Head of caudate nucleus (tissue), 42 donors: ENCODE data around the gene MLLT10.
A peak's percentile ranks its signal among the peaks of the same experiment; 100 is the strongest.

ENCODE experiments used
- DNase-seq, 42 donors: peaks; one replicate each; pipeline versions ENCODE4 v3.0.0 to v3.0.0-alpha.2; 2020 to 2021; ENCODE audit warnings: mixed read lengths in 7 of 42
- intact Hi-C: fragments of 100-400 bp; cut with DNase I; formaldehyde crosslinking; loops from one replicate; pipeline ENCODE4 v1.15.0; 2022

The MLLT10 gene

DNA sequence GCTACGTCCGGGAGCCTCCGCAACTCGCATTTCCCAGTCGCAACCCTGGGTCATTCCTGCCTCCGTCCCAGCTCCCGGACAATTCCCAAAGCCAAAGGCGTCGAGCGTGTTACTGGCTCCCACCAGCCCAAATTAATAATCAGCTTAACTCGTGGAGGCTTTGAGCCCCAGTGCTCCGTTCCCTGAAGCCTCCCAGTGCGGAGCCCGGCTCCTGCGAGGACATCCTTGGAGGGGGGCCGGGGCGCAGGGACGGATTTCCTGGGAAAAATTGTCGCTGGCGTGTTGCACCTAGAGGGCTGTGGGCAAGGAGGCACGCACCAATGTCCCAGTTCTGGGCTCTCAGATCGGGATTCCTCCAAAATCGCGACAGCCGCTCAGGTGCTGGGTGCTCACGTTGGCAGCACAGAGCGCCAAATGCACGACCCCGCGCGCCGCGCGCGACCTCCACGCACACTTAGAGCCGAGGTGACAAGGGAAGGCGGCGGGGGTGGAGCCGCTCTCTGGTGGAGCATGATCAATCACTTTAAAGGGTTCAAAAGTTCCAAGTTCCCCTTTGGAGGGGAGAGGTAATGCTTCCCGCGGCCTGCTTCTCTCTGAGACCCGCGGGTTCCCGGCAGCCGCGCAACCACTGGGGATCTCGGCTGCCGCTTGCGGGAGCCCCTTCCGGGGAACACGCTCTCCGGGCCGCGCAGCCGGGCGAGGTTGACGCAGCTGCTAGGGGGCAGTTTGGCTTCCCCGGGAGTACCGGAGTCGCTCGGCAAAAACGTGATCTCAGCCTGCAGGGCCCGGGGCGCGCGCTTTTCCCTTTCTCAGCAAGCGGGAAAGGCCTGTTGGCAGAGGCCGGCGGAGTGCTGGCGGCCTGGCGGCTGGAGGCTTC, 34.1 kb upstream of the MLLT10 start:
- intact Hi-C loops: loop anchor here (5.0 kb wide), 1 partner anchor 232 kb away; no protein-coding TSS in a partner anchor
- DNase-seq: peak in 35 of 42 donors; percentile 27 to 80 (median 59)

DNA sequence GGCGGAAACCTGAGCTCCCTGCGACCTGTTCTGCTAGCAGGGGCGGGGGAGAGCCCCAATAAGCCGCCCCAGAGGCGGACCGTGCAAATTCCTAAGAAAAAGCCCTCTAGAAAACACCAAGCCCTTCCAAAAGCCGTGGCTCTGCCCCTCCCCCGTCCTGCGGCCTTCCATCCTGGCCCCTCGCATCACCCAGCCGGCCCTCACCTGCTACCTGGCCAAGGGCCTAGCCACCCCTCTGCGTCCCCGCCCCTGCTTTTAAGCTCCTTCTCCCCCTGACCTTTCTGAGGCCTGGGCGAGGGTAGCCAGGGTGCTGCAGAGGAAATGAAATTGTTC, 33.5 kb upstream of the MLLT10 start:
- intact Hi-C loops: no loop called here
- DNase-seq: no peak

DNA sequence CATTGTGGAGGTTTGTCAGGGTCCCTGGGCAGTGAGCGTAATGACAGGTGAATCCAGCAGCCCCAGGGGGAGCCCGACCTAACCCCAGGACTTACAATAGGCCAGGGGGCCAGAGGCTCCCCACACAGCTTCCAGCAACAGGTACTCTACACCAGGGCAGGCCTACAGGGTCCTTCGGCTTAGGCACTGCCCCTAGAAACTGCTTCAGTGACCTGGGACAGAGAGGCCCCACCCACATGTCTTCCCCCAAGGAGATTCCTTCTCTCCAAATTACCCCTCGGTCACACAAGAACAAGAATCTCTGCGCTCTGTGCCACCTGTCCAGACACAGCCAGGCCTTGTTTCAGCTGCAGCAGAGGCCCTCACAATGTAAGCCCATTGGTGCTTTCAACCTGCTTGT, 32.9 kb upstream of the MLLT10 start:
- intact Hi-C loops: no loop called here
- DNase-seq: no peak

DNA sequence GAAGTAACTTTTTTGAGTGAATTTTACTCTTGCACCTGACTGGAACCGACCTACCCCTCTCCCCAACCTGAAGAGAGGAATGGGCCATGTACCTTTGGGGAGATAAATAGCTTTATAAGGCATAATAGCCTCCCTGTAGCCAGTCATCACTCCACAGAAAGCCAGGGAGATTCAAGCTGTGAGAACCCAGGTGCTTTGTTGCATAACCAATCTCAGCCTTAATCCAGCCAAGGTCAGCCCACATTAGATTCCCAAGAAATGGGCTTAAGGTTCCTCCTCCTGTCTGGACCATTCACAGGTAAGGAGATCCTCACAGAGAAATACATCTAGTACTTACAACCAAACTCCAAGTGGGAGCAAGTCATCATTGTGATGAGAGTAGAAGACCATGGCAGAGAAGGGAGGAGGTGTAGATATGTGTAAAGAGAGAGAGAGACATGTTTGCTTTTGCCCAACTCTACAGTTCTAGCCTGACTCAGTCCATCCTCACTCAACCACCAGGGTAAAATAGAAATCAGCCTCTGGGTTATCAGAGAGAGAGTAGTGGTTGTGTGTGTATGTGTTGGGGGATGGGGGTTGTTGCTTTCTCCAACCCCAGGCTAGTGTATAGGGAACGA, 32.2 kb upstream of the MLLT10 start:
- DNase-seq: no peak
- intact Hi-C loops: no loop called here

DNA sequence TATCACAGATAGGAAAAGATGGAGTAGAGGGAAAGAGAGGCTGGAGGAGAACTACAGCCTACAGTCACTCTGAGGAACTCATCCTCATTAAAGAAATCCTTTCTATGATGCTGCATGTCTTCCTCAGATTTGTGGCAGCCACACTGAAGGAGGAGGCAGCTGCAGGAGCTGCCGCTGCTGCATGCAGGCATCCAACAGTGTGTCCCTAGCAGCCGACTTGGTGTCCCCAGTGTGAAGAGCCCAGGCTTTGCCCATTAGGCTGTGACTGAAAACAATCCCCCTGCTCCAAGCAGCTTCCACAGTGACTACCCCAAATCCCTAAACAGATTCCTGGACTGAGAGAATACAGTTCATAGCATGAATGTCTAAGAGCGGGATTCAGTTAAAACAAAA, 31.7 kb upstream of the MLLT10 start:
- intact Hi-C loops: no loop called here
- DNase-seq: no peak

DNA sequence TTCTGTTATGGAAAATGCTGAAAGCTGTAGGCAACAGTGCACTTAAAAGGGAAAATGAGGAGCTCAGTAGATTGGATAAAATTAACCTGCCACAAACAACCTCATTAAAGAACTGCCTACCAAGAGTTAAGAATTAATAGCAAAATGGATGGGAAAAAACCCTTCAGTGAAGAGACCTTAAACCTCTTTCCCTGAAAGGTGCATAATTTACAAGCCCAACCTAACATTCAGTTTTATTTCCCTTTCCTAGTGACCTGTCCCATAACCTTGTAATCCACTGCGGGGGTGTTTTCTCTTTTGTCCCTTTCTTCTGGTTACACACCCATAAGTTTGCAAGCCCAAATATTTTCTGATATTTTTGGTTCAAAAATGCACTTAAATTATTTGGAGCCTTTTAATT, 30.5 kb upstream of the MLLT10 start:
- DNase-seq: no peak
- intact Hi-C loops: no loop called here

DNA sequence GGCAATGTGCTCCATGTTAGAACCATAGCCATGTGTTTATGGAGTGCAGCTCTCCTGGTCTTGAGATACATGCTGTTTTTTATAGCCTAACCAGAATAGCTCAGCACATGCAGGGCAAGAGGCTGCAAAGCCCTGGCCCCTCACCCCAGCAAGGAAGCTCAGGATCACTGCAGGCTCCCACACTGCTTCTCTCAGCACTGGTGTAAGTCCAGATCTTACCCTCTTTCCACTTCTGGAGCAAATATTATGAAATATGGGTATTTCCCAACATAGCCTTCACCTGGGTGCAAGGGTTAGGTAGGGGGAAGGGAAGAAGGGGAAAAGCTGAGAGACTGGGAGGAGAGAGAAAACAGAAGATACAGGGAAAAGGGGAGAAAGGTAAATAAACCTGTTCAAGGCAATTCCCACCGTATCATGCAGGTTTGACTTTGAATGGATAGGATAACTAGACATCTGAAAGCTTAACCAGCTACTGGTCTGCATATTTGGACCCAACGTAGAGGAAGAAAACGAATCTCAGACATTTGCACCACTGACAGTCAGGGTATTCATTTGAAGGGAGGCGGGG, 28.2 kb upstream of the MLLT10 start:
- no peak for DNase-seq
- intact Hi-C loops: no loop called here

DNA sequence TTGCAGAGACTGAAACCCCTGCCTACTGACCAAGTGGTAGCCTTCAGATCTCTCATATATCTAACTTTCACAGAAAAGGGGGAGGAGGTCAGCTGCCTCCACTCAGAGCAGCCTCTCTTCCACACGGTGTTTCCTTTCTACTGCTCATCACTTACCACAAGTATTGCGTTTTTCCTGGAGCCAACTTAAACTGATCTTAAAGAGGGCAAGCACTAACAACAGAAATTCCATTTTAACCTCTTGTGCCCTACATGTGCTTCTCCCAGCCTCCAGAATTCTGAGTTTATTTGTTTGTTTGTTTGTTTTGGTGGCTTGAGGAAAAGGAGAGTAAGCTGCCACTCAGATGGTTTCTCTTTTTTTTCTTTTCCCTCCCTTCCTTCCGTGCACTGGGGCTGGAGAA, 27.7 kb upstream of the MLLT10 start:
- no peak for DNase-seq
- intact Hi-C loops: no loop called here

DNA sequence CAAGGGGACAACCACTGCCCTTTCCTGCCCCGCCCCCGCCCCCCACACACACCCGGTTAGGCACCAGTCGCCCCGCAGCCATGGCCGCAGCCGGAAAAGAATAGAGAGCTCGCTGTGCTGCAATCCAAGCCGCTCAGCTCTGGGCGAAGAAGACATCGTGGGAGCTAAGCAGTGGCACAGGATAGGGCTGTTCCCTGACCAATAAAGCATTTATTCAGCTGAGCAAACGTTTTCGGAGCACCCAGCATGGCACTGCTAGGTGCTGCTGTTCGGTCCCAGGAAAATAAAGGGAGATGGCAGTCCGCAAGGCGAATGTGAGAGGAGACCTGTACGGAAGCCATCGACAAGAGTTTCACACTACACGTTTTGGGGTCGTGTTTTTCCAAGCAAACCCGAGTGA, 26.9 kb upstream of the MLLT10 start:
- intact Hi-C loops: no loop called here
- DNase-seq: no peak

DNA sequence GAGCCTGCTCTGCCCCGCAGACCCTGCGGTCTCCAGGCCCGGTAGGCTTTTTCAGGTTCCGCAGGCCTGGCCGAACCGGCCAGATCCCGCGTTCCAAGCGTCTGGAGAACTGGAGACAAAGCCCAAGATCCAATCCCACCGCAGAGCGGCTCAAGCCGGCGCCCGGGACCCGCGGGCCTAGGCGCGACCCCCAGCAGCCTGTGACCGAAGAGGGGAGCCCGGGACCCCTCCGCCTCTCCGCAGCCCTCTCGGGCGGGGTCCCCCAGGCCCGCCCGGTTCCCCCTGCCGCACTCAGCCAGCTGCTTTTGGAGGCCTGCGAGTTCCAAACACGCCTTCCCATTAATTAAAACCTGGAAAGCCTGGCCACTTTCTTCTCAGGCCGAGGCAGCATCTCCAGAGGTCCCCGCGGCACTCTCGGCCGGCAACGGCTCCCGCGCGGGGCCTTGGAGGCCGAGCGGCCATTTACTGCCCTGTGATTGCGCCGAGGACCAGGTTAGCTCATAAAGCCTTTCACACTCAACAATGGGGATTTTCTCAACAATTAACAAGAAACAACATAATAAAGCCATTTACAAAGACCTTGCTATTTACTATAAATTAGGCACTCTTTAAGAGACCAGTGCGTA, 25.2 kb upstream of the MLLT10 start:
- no peak for DNase-seq
- intact Hi-C loops: no loop called here

DNA sequence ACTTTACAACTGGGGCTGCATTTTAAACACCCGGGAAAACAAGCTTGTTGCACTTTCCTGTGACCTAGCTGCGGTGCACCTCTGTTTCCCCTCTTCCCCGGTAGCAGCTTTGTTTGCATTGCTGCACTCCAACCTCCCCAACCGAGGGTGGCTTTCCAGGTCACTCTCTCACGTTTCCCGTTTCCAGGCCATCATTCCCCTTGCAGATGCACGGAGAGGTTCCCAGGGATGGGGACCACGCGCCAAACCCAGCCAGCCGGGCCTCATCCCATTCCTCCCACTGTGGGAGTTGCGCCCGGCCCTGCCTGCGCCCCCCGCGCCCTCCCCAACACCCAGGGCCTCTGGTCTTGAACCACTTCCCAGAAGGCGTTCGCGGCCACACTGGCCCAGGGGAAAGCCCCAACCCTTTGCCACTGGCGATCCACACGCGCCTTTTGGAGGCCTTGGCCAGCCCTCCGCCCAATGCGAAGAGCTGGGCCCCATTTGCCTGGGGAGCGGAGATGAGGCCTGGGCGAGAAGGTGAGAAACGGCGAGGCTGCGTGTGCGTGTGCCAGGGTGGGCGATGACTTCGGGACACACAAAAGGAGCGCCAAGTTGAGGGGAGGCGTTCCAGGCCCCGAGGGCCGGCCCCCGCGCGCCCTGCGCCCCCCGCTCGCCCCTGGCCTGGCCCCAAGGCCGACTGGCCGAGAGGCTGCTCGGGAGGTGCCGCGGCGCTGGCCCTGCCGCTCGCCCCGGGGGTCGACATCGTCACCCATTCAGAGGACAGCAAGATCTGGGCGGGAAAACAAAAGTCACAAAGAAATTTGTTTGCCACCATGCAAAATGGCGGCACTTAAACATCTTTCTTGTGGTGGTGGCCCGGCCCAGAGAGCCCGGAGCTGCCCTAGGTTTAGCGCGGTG, 24.4 kb upstream of the MLLT10 start:
- intact Hi-C loops: no loop called here
- DNase-seq: peak in 17 of 42 donors; percentile 21 to 69 (median 45)

DNA sequence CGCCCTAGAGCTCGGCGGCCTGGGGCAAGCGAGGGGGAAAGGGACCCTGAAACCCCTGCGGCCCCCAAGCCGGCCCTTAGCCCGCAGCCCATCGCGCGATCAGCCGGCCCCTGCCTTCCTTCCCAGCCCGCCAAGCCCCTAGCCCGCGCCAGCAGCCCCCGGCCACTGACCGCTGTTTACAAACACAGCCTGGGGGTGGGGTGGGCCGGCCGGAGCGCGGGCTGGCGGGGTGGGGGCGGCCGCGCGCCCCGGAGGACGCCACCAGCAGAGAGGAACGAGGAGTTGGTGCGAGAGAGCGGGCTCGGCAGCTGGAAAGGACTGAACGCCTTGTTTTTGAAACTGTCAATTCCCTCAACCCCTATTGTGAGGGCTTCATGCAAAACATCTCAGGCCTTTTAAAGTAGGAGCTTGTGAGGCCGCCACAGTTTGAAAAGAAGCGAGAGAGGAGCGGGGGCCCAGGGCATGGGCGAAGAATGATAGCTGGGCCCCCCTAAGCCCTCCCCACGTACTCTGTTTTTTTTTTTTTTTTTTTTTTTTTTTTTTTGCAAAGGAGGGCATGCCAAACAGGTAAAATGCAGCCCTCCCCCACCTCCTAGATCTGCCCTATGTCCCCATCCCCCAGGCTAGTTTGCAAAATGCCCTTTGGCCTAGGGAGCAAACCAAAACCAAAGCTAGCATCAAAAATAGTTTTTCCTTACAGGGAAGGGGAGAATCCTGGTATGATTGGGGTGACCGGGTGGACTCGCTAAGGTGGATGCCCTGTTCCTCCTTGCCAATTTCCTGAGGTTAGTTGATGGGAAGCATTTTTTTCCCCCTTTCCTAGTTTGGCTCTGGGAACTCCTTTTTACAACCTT, 23.6 kb upstream of the MLLT10 start:
- DNase-seq: peak in 26 of 42 donors; percentile 27 to 67 (median 52)
- intact Hi-C loops: no loop called here

DNA sequence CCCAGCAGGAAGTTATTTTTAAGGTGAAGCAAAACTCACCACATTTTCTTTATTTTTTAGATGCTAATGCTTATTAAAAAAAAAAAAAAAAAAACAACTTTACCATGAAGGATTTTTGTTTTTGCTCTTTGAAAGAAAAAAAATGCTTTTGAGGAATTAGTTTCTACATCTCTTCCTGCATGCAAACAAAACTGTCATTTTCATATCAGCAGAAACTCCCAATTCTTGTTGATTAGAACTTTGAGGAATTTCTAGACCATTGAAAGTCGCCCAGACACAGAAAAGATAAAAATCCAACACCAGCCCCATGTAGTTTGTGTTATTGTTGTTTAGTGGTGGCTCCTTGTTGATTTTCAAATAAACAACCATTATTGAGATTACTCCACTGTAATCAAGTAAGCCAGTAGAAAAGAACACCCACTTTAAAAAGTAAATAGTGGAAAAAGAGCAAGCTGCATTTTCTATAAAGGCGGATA, 22.9 kb upstream of the MLLT10 start:
- intact Hi-C loops: no loop called here
- DNase-seq: no peak

DNA sequence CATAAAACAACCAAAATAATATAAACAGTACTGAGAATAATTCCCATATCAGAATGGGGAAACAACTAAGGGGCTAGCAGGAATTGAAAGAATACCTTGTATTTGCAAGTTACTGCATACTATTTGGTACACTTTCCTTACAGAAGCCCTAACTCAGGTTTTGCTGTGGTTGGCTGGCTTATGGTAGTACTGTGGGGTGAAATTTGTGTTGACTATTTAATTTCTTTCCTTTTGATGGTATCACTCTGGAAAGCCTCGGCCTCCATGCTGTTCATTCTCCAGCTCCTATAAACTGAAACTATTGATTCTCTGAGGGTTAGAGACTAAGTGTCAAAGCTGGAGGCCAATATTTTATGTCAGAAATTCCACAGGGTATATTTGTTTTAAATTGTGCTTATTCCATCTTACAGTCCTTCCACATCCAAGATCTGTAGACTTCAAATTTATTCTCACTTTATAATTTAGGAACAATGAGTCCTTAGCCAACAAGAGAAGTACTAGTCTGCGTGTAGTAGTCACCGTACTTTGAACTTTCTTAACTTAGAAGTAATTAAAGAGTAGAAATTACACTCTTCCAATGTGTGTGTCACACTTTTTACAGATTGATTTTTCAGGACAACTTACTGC, 22.0 kb upstream of the MLLT10 start:
- intact Hi-C loops: no loop called here
- no peak for DNase-seq

DNA sequence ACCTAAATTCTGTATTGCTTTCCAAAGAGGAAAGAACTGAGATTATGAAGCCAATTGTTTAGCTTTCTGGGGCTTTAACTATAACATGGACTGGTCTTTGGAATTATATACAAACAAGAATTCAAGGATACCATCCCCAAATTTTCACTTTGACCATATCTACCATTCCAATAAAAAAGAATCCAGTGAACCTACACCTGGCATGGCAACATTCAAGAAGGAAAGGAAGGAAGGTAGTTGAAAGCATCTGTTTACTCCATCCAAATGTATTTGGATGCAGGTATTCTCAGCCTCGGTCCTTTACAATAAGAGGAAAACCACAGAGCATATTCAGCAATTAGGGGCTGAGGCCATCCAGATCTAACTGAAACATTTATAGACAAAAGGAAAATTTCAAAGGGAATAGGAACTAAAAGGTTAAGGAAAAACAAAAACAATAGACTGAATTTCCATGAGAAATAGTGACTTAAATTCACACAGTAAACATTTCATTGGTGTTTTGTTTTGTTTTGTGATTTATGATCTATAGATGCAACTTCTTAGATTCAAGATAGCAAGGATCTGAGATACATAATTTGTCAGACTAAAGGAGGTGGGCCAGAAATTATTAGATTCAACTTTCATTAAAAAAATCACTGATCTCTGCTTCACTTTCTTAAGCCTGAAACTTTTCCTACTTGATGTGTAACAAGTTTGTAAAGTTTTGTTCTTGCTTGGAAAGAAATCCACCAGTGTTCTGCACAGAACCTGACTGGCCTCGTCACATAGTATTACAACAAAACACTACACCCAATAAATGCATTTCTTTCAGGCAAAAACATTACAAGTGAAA, 21.2 kb upstream of the MLLT10 start:
- intact Hi-C loops: no loop called here
- no peak for DNase-seq

DNA sequence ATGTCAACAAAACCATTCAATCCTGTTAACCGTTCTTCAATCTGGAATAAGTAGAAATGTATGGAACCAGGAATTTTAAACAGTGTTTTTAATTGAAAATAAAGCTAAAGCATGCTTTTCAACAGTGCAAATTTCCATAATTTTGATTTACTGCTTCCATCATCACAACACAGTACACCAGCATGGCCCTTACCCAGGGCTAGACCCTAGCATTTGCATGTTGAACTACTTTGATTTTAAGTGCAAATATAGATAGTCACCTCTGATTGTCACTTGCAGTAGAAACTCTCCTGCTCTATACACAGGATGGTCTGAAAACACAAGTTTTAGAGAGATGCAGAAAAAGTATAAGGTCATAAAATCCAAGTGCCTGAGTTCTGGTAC, 20.6 kb upstream of the MLLT10 start:
- no peak for DNase-seq
- intact Hi-C loops: no loop called here
